Upper lobe of left lung (tissue), 4 donors: ENCODE results near the gene COBLL1.

Source experiments
- EP300 ChIP-seq, 4 donors: sonication (generic); formaldehyde crosslinking; IDR thresholded peaks; one replicate each; pipeline ENCODE4 v1.5.1; 2017; ENCODE audit warnings: antibody characterized with exemption in 4 of 4, control low read depth in 2 of 4
- POLR2A ChIP-seq, 4 donors: fragments of 450-650 bp; IDR thresholded peaks; one replicate each; pipeline ENCODE4 v1.5.1; 2016 to 2017; ENCODE audit warnings: antibody characterized with exemption in 4 of 4, mild to moderate bottlenecking in 2 of 4
- POLR2AphosphoS5 ChIP-seq, 2 donors: sonication (generic); formaldehyde crosslinking; IDR thresholded peaks; one replicate each; pipeline ENCODE4 v1.5.1; 2017; ENCODE audit warnings: antibody characterized with exemption in 2 of 2
- TF ChIP-seq, protein P1 (sequence below), 6 experiments: fragments of 450-650 bp in 4 of 6; fragments of 200-600 bp in 2 of 6; sonication (generic) in 2 of 6; IDR thresholded peaks; one replicate each; pipeline ENCODE4 v1.5.1; 2016 to 2019; ENCODE audit warnings: antibody characterized with exemption in 6 of 6

- TF ChIP-seq POLR2A (IDR thresholded peaks at IDR 0.05) (no peak), POLR2AphosphoS5 (IDR thresholded peaks at IDR 0.05) (no peak), EP300 (IDR thresholded peaks at IDR 0.05) (no peak)
- TF ChIP-seq, protein P1, sequence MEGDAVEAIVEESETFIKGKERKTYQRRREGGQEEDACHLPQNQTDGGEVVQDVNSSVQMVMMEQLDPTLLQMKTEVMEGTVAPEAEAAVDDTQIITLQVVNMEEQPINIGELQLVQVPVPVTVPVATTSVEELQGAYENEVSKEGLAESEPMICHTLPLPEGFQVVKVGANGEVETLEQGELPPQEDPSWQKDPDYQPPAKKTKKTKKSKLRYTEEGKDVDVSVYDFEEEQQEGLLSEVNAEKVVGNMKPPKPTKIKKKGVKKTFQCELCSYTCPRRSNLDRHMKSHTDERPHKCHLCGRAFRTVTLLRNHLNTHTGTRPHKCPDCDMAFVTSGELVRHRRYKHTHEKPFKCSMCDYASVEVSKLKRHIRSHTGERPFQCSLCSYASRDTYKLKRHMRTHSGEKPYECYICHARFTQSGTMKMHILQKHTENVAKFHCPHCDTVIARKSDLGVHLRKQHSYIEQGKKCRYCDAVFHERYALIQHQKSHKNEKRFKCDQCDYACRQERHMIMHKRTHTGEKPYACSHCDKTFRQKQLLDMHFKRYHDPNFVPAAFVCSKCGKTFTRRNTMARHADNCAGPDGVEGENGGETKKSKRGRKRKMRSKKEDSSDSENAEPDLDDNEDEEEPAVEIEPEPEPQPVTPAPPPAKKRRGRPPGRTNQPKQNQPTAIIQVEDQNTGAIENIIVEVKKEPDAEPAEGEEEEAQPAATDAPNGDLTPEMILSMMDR (IDR thresholded peaks at IDR 0.05) = no peak
Measured at GRCh38 chr2:164755952-164756351, 85.7 kb downstream of the COBLL1 start.
